SK-N-SH (cell line): ENCODE results near the gene ST7.

ENCODE experiments used
- GABPA ChIP-seq: IDR thresholded peaks from 2 replicates; pipeline ENCODE4 v1.4.0; 2012; ENCODE audit warnings: low read depth, mild to moderate bottlenecking
- JUND ChIP-seq: IDR thresholded peaks from 2 replicates; pipeline ENCODE4 v1.4.0; 2012
- MXI1 ChIP-seq: IDR thresholded peaks from 2 replicates; pipeline ENCODE4 v1.6.1; 2012; ENCODE audit warnings: mild to moderate bottlenecking, low read depth, low read length, improper control_type of control experiment
- NRF1 ChIP-seq: IDR thresholded peaks from 2 replicates; pipeline ENCODE4 v1.6.1; 2012; ENCODE audit warnings: low read depth, mild to moderate bottlenecking, low read length
- POLR2AphosphoS5 ChIP-seq: IDR thresholded peaks from 2 replicates; pipeline ENCODE4 v1.6.1; 2012; ENCODE audit warnings: low read depth, low read length
- RCOR1 ChIP-seq: fragments of 150-350 bp; IDR thresholded peaks from 2 replicates; pipeline ENCODE4 v1.6.1; 2017; ENCODE audit warnings: antibody characterized with exemption, low read length
- RFX5 ChIP-seq: IDR thresholded peaks from 2 replicates; pipeline ENCODE4 v1.6.1; 2012; ENCODE audit warnings: mild to moderate bottlenecking, improper control_type of control experiment, low read length
- RXRA ChIP-seq: IDR thresholded peaks from 2 replicates; pipeline ENCODE4 v1.4.0; 2012; ENCODE audit warnings: low read depth, mild to moderate bottlenecking, borderline replicate concordance
- SIN3A ChIP-seq: IDR thresholded peaks from 2 replicates; pipeline ENCODE4 v1.6.1; 2012; ENCODE audit warnings: low read depth, mild to moderate bottlenecking, low read length, moderate library complexity, borderline replicate concordance
- TAF1 ChIP-seq: IDR thresholded peaks from 2 replicates; pipeline ENCODE4 v1.6.1; 2012; ENCODE audit warnings: low read depth, mild to moderate bottlenecking, low read length, moderate library complexity, borderline replicate concordance
- YY1 ChIP-seq: IDR thresholded peaks from 2 replicates; pipeline ENCODE4 v1.4.0; 2012; ENCODE audit warnings: low read depth, mild to moderate bottlenecking
- TF ChIP-seq, protein P1 (sequence below): fragments of 200-600 bp; sonication (generic); IDR thresholded peaks from 2 replicates; pipeline ENCODE4 v1.6.1; 2017; ENCODE audit warnings: antibody characterized with exemption, mild to moderate bottlenecking, moderate library complexity
- TF ChIP-seq, protein P2 (sequence below): IDR thresholded peaks from 2 replicates; pipeline ENCODE4 v1.4.0; 2012; ENCODE audit warnings: low read depth
- TF ChIP-seq, protein P3 (sequence below): fragments of 150-350 bp; IDR thresholded peaks from 2 replicates; pipeline ENCODE4 v1.6.1; 2017; ENCODE audit warnings: antibody characterized with exemption, low read length, low read depth, borderline replicate concordance

DNA sequence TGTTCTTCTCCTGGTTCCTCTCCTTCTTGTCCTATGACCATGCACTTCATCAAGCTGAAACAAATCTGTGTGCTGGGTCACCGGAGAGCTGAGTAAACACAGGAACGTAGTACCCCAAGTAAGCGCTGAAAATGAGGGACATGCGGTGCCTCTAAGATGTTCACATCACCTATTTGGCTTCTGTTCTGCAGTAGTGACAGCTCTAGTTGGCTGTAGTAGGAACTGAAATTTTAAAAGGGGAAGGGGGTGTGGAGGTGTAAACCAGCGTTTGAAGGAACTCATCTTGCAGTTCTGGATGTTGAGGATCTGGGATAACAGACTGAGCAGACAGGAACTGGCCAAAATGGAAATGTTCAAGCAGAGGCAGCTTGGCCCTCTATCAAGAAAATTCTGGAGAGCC is 284.3 kb downstream of the ST7 start:
- TF ChIP-seq JUND = no peak
- TF ChIP-seq YY1 = no peak
- TF ChIP-seq MXI1 = no peak
- TF ChIP-seq, protein P1, sequence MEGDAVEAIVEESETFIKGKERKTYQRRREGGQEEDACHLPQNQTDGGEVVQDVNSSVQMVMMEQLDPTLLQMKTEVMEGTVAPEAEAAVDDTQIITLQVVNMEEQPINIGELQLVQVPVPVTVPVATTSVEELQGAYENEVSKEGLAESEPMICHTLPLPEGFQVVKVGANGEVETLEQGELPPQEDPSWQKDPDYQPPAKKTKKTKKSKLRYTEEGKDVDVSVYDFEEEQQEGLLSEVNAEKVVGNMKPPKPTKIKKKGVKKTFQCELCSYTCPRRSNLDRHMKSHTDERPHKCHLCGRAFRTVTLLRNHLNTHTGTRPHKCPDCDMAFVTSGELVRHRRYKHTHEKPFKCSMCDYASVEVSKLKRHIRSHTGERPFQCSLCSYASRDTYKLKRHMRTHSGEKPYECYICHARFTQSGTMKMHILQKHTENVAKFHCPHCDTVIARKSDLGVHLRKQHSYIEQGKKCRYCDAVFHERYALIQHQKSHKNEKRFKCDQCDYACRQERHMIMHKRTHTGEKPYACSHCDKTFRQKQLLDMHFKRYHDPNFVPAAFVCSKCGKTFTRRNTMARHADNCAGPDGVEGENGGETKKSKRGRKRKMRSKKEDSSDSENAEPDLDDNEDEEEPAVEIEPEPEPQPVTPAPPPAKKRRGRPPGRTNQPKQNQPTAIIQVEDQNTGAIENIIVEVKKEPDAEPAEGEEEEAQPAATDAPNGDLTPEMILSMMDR = no peak
- TF ChIP-seq, protein P2, sequence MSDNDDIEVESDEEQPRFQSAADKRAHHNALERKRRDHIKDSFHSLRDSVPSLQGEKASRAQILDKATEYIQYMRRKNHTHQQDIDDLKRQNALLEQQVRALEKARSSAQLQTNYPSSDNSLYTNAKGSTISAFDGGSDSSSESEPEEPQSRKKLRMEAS = no peak
- TF ChIP-seq, protein P3, sequence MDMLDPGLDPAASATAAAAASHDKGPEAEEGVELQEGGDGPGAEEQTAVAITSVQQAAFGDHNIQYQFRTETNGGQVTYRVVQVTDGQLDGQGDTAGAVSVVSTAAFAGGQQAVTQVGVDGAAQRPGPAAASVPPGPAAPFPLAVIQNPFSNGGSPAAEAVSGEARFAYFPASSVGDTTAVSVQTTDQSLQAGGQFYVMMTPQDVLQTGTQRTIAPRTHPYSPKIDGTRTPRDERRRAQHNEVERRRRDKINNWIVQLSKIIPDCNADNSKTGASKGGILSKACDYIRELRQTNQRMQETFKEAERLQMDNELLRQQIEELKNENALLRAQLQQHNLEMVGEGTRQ = no peak
- no peak for TF ChIP-seq POLR2AphosphoS5
- TF ChIP-seq NRF1 = no peak
- TF ChIP-seq TAF1 = no peak
- TF ChIP-seq GABPA = no peak
- no peak for TF ChIP-seq RFX5
- no peak for TF ChIP-seq SIN3A
- no peak for TF ChIP-seq RXRA
- TF ChIP-seq RCOR1 = no peak
